ENCODE results near the gene CTNNA3.

Gene CTNNA3

DNA sequence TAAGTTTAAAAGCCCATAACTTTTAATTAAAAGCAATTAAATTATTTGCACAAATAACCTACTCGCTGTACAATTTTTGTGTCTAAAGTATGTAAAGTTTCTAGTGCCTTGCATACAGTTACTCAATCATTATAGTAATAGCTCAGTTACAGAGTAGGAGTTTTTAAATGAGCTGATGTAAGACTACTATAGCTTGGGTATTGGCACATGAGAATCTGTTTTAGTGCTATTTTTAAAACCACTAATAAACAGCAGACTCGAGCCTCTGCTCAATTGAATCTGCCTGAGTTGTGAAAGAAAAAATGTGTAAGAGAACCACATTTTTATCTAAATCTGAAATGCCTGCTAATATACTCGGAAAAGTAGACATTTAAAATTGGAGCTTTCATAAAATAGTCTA is 31.1 kb downstream of the CTNNA3 start:
- DNase-seq: no peak

DNA sequence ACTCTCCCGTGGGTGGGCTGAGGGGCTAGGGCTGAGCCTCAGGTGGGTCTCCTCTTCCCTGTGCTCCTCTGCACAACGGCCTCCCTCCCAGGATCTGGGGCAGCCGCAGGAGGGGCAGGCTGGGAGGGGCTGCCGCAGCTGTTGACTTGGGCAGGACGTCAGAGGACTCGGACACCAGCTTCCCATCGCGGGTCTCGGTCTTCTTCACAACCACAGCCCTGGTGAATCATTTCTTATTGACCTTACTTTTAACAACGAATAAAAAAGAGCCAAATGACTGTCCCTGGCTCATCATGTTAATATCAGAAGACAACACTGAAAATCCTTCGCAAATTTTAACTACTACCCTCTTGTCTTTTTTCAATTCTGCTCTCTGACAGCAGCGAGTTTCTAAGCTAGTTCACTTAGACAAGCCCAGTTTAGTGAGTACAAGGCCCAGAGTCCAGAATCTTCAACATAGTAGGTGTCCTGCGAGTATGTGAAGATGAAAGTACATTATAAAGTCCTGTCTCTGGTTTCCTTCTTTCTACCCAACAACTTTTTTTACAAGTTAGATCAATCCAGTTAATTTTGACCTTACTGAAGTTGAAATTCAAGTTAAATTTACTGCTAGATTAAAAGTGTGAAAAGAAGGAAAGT is 32.4 kb downstream of the CTNNA3 start:
- DNase-seq: no peak

DNA sequence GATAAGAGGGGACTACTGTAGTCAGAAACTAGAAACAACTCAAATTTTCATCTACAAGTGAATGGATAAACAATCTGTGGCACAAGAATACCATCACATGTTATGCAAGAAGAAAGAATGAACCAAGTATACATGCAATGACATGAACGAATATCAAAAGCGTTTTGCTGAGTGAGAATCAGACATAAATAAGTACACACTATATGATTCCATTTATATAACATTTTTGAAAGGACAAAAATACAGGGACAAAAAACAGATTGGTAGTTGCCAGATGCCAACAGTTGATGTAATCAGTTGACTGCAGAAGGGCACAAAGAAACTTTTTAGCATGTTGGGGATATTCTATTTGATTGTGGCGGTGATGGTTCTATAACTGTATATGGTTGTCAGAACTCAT is 33.6 kb downstream of the CTNNA3 start:
- no peak for DNase-seq

DNA sequence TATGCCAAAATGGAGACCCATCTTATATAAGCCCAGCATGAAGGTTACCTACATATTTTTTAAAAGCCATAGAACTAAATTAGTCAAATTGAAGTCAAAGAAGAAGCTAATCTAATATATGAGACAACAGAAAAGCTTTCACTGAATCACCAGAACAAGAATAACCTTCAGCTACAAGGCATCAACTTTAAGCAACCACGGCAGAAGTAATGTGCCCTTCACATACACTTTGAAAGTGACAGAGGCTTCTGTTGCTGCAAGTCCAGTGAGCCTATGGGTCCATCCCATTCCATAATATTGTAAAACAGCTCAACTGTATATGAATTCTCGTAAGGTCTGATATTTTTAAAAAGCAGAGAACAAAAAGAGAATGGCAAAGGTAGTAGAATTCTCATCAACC is 36.5 kb downstream of the CTNNA3 start:
- no peak for DNase-seq

DNA sequence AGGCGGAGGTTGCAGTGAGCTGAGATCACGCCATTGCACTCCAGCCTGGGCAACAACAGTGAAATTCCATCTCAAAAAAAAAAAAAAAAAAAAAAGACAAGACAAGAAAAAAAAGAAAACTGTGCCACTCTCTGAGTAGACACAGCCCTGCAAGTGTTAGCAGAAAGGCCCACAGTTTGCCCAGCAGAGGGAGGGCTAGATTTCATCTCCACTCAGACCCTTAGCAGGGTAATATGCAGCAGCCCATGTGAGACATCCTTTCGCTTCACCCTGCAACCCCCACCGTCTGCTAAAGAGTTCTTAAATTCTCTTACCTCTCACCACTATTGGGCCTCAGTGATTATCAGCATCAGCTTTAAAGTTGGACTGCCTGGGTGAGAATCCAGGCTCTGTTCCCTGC is 38.2 kb downstream of the CTNNA3 start:
- no peak for DNase-seq

DNA sequence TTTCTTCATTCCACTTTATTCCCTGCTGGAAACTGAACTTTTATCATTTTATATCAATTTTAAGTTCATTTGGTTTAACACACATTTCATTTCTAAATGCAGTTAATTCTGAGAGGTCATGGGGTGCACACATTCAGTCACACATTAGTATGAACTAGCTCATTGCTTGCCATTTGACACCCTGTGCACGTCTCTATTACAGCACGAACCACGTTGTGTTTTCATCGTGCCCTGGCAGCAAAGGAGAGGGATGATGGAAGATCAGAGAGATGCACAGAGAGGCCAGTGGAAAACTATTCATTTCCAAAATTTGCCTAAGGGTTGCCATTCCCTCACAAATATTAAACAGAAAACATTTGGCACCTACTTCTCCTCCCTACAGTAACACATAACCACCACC is 45.4 kb downstream of the CTNNA3 start:
- DNase-seq: no peak

DNA sequence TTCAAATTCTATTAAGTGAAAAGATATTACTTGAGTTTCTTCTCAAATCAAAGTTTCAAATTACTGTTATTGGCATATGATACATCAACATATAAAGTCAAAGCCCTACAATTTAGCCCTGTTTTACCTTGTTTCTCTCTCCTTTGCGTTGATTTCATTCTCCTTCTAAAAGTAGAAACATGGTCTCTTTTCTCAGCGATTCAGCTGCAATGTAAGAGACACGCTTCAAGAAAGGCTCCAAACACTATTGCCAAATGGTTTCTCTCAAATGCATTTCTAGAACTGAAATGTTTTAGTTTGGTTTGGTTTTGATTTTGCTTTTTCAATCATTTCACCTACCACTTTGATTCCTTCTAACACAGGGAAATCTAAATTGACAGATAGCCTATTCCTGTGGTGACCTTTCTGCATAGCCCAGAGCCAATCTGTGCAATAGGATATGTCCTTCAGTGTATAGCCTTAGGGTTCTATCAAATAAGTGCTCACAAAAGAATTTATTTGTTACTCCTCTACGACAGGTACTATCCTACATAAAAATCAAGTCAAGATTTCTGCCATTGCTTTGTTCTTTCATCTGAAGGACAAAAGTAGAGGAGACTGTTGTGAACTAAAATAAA is 47.3 kb downstream of the CTNNA3 start:
- DNase-seq: no peak

DNA sequence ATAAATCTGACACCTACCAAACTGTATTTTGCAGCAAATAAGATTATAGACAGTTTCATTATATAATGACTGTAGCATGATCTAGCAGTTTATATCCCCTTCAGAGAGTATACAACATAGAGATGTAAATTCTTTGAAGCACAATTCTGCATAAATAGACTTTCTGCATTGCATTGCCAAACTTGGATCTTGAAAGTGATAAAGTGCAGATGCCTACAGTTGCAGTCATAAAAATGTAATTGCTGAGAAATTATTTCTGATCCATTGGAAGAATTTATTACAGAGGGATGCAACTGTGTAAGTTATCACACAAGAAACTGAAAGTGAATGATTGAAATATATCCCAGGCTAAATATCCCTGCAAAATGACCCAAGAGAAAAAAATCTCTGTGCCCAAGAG is 65.1 kb downstream of the CTNNA3 start:
- no peak for DNase-seq

DNA sequence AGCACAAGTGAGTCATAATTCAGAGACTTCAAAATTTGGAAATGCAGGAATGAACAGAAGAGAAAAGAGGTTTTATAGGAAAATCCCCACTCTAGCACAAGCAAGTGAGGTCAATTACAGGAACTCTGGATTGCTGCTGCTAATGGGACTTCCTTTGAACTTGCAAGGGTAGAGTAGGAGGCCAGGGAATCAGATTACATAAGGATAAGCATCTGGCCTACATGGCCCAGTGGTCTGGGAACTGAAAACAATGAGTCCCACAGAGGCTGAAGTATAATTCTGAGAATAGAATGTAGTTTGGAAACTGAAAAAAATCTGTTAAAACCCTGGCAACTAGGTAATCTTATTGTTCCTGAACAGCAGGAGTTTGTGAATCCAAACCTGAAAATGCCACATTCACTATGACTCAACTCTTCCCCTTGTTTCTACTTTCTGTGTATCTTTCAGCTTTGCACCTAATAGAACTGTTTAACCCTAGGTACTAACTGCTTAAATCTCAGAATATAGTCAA is 66.5 kb downstream of the CTNNA3 start:
- no peak for DNase-seq

DNA sequence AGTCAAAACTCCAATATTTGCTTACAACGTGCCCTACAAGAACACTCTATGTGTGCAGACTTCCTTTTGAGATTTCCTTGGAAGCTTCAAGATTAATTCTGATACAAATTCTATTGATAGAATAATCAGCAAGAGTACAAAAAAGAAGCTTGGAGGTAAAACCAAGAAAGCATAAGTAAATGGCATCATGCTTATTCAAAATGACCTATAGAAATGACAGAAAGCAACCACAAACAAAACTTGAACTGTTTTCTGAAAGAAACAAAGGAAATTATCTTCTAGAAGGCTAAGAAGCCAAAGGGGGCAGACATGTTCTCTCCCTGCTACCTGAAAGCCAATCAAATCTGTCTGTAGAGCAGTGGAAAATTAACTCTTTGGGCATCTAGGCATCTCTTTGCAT is 73.0 kb downstream of the CTNNA3 start:
- no peak for DNase-seq

DNA sequence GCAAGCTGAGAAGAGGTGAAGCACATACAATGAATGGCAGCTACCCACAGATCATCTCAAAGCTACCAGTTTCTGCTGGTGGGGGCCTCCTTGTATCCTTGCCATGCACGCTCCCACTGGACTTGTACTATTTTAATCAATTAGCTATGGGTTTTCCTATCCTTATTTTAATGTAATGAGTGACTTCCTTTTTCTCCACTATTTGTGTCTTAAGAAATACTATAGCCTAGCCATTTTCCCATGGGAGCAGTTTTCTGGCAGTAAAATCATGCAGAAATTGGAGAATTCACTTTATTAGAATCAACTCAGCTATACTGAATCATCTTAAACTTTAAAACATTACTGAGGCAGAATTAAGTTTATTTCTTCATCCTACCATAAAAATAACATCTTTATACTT is 73.5 kb downstream of the CTNNA3 start:
- no peak for DNase-seq

DNA sequence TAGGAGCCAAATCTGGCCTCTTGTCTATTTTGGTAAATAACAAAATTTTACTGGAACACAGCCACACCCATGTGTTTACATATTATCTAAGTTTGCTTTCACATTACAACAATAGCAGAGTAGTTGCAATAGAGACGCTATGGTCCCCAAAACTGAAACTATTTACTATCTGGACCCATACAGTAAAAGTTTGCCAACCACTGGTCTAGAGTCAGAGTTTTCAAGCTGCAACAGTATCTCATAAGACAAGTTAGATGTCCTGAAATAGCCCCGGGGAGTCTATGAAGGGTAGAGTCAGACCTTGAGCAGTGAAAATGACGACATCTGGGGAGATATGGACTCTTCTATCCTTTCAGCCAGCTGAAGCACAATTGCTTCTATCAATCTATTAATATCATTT is 74.2 kb downstream of the CTNNA3 start:
- DNase-seq: no peak

DNA sequence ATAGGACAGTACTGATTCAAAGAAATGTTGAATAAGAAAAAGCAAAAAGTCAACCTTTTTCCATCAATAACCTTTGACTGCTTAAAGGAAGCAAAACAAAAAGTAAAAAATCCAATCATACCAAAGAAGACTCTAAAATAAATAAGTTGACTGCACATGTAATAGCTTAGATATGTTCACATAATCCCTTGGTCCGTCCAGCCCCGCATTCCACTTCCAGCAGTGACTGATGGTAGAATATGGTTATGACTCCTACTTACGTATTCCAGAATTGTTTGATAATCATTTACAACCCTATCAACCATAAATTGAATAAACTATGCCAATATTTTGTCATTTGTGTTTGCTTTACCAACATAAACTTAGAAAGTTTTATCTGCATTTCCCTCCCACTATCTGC is 77.9 kb downstream of the CTNNA3 start:
- no peak for DNase-seq

DNA sequence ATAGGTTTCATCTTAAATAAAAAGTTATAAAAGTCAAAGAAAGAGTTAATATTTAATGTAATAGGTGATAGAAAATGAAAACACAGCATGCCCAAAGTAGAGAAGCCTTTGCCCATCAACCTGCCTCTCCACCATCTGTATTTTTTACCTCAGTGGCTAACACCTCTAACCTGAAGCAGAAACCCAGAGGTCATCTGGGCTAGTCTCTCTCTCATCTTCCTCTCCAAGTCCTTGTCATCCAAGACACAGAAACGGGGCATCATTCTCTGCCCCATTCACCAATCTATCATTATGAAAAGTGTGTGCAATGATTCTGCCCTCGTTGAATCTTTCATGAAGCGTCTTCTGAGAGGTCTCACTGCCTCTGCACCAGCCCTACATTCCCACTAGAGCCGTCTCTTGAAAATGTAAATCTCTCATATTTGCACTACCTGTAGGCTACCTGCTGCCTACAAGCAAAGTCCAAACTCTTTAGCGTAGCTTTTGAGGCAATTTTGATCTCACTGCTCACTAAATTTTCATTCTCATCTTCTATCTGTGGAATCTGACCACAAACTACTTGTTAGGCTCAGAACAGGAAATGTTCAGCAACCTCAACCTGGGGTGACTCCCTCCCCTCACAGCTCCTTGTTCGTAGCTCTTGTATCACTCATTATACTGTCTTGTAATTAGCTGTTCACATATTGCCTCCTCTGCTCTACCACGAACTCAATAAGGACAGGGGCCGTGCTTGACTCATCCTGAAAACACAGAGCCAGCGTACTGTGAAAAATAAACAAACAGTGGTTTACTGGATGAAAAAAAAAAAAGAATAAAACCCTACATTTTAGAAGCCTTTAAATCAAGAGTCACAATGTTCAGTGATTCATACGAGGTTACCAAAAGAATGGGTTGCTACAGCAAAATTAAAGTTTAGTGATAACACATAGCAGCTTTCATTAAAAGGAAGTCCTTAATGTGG is 83.1 kb downstream of the CTNNA3 start:
- DNase-seq: peak; percentile 36

DNA sequence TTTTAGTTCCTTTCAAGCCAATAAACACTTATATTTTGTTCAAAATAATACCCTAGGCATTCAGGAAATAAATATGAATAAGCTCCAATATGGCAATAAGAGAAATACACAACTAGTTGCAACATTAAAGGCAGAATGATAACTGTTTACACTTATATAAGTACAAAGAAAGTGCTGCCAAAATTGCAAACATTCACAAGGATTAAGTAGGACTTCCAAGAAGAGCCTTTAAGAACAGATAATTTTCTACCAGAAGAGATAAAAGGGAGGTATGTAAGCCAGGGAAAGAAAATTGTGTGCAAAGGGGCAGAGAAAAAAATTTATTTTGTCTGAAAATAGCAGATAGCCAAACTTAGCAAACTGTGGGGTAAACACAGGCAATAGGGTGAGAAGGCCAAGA is 83.8 kb downstream of the CTNNA3 start:
- DNase-seq: no peak

DNA sequence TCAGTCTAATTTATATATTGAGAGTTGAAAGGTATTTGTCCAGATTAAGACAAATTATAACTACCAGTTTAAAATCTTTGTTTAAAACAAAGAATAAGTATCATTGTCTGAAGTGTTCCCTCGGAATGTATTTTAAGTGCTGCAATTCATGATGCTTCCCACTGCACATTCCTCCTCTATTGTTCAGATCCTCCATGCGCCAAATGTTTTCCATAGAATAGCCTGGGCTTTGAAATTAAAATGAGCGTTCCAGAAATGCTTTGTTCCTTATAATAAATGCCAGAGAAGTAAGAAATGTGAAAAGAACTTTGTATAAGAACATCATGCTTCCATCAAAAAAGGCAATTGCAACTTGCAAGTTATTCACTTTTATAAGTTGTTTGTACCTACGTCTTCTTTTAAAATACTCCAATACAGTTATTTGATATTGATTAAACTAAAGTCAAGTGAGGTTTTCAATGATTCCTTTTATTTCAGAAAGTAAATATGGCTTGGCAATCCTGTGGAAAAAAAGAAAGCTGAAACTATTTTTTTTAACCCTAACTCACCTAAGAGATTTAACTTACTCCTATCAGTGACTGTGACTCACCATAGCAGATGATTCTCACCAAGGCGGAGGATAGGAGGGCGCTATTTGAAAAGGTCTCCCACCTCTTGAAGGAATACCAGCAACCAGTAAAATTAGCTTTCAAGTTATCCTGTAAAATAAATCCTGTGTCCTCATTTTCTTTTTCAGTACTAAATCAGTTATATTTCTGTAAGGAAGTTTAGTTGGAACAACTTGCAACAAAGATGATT is 85.8 kb downstream of the CTNNA3 start:
- no peak for DNase-seq

DNA sequence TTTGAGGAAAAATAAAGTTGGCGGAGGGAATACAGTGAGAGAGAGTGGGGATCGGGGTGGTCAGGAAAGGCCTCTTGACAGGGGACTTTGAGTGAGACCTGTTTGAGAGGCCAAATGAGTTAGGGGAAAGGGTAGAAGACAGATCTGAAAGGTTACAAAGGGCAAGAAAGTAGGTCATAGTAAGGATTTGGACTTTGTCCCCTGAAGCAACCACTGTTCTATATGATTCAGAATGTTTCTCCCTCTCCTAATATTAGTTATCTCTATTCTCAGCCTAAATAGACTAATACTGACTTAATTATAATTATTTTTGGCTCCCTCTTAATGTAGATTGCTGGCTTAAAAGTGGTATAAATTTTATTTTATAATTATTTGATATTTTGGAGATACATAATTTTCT is 88.0 kb downstream of the CTNNA3 start:
- DNase-seq: no peak

DNA sequence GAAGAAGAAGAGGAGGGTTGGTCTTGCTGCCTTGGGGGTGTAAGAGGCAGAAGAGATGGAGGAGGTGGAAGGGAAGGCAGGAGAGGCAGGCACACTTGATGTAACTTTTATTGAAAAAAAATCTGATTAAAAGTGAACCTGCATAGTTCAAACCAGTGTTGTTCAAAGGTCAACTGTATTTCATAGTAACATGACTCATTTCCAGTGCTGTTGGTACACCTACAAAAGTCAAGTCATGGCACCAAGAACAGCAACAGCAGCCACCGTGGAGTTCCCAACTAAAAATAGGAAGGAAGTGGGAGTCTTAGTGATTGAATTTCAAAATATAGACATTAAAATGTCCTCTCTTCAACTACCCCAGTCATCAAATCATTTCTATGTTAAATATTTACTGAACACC is 88.5 kb downstream of the CTNNA3 start:
- no peak for DNase-seq

DNA sequence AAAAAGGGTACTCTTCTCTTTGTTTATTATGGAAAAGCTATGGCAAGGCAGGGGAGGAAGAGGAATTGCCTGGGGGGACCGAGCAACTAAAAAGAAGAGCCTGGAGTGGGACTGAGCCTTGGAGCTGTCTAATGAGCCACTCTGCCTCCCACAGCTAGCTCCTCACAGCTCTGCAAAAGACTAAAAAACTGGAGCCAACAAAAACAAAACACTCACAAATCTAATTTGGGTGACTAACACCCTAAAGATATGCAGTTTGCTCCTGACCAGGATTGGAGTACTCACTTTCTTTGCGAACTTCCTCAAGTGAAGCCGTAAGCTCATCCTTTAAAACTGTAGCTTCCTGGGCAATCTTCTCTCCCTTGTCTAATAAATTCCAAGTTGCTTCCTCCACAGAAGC is 89.4 kb downstream of the CTNNA3 start:
- DNase-seq: no peak

DNA sequence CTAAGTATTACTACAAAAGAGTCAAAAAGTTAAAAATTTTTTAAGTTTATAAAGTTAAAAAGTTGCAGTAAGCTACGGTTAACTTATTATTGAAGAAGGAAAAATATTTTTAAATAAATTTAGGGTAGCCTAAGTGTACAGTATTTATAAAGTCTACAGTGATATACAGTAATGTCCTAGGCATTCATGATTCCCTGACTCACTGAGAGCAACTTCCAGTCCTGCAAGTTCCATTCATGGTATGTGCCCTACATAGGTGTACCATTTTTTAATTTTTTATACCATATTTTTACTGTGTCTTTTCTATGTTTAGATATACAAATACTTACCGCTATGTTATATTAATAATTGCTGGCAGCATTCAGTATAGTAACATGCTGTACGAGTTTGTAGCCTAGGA is 92.3 kb downstream of the CTNNA3 start:
- no peak for DNase-seq

DNA sequence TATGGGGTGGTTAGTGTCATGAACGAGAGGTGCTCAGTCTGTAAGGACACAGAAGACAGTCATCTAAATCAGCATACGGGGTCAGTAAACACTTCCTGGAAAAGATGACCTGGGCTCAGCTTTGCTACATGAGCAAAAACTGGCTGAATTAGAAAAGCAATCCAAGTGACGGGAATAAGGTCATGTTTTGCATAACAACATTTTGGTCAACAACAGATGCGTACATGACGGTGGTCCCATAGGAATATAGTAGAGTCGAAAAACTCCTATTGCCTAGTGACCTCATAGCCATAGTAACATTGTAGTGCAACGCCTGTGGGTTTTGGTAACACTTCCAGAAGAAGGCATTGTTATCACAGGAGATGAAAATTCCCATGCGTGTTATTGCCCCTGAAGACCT is 92.9 kb downstream of the CTNNA3 start:
- no peak for DNase-seq

DNA sequence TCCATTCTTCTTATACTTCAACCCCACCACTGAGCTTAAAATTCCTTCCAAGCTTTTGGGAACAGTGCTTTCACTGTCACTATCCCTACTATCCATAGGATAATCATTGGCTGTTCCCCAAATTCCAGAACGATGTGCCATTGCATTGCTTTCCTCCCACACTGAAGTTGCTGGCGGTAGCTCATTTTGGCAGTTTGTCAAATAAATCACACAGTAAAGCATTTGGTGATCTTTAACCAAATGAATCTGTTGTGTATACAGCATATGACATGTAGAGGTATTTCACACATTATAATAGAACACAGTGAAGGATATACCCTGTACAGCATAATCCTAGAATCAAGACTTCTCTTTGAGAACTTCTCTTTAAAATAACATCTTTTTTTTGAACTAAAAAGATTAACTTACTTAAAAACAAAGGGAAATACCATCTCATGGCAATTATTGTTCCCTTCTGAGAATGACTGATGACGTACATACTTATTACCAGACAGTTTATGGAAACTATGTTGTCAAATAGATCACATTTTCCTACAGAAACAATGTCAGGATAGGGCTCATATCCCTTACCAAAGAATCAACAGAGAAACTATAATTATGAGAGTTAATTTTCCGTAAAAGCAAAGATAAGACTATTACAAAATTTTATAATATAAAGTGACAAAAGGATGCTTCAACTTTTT is 93.6 kb downstream of the CTNNA3 start:
- no peak for DNase-seq

All from activated CD4-positive, alpha-beta T cell treated with anti-CD3 and anti-CD28 coated beads, Interleukin-2, amount 50 U/mL, for 1 hour (primary cell).